Omental fat pad (tissue), 4 donors: ENCODE results near the gene SPRR1B. TPM values are rescaled to one million over a fixed set of nuclear protein-coding genes. Genes with fewer than 3 reads are reported as not detected.

ENCODE experiments used
- ATAC-seq: fragments of 150-250 bp; one replicate; pipeline ENCODE4 v1.9.1; 2016; ENCODE audit warnings: mild to moderate bottlenecking, moderate library complexity; ENCODE audit not compliant: low FRiP score
- DNase-seq: peaks from one replicate; pipeline ENCODE4 v3.0.0-alpha.2; 2019; ENCODE audit warnings: low spot score
- total RNA-seq, 4 donors: library from RNA; depleted of rRNA; stranded (reverse); fragments of >200 nt; gene quantifications; one replicate each; pipeline ENCODE4 v1.1.0, GENCODE V29; 2016
- TF ChIP-seq, protein P1 (sequence below), 3 donors: fragments of 450-650 bp; IDR thresholded peaks; one replicate each; pipeline ENCODE4 v1.5.1; 2016 to 2017; ENCODE audit warnings: antibody characterized with exemption in 3 of 3, mild to moderate bottlenecking in 3 of 3, moderate library complexity in 2 of 3

Gene SPRR1B
- not detected for total RNA-seq

GRCh38 chr1:153030895-153031294, at the start of gene SPRR1B:
Gene SPRR1B (plus strand): TSS chr1:153031203. CDS start chr1:153032346, 1,143 bp downstream.
- ATAC-seq (no peak), DNase-seq (no peak)
- TF ChIP-seq, protein P1, sequence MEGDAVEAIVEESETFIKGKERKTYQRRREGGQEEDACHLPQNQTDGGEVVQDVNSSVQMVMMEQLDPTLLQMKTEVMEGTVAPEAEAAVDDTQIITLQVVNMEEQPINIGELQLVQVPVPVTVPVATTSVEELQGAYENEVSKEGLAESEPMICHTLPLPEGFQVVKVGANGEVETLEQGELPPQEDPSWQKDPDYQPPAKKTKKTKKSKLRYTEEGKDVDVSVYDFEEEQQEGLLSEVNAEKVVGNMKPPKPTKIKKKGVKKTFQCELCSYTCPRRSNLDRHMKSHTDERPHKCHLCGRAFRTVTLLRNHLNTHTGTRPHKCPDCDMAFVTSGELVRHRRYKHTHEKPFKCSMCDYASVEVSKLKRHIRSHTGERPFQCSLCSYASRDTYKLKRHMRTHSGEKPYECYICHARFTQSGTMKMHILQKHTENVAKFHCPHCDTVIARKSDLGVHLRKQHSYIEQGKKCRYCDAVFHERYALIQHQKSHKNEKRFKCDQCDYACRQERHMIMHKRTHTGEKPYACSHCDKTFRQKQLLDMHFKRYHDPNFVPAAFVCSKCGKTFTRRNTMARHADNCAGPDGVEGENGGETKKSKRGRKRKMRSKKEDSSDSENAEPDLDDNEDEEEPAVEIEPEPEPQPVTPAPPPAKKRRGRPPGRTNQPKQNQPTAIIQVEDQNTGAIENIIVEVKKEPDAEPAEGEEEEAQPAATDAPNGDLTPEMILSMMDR (IDR thresholded peaks at IDR 0.05): no peak

DNA sequence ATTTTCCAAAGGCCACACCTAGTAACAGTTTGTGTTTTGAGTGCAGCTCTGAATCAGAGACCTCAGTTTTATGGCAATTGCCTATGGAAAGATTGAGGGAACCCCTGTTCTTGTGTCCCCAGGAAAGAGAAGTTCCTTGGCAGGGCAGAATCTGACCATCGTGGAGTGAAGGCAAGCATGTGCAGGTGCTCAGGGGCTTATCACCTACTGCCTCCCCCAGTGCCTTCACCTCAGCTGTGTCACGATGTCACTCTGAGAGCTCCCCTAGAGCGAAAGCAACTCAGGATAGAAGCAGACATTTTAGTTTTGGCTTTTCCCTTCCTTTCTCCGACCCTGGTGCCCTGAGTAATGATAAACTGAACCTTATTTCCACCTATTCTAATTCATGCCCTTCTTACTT, 48.9 kb upstream of the SPRR1B start:
- DNase-seq (no peak), ATAC-seq (no peak)
- TF ChIP-seq, protein P1 (IDR thresholded peaks at IDR 0.05): no peak

DNA sequence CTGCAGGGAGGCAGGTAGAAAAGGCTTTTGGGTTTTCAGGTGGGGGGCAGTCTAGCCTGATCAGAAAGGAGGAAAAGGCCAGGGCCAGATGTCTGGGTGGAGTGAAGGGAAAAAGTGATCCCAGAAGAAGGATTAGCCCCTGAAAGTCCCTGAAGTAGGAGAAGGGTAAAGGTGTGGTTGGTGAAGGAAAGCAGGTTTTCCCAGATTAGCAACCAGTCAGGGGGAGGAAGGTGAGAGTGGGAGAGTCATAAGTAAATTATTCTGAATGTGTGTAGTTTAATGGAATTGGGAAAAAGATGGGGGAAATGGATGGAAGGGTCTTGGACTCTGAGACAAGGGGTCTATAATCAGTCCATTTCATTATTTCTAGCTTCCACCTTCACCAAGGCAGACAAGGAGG, 47.8 kb upstream of the SPRR1B start:
- DNase-seq: no peak
- TF ChIP-seq, protein P1 (IDR thresholded peaks at IDR 0.05): no peak

DNA sequence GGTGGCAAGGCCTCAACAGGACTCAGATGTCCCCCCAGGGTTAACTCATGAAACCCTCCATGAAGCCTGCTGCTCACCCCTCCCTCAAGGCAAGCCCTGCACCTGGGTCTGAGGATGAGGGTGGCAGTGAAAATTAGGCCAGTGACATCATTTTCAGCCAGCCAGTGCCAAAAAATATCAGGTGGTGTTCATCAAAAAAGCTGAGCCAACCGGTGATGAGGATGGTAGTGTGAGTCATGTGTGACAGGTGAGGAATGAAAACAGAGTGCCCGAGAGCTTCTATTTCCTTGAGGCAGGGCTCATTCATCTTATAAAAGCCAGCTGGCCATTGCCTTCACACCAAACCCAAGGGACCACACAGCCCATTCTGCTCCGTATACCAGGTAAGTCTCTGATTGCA, 47.3 kb upstream of the SPRR1B start, which contains the start of gene SPRR1A:
TSS of gene SPRR1A (plus strand) at position 339 of the 400 bp plus-strand sequence. CDS start 1,150 bp downstream, outside the sequence.
- no peak for DNase-seq
- ATAC-seq: no peak
- TF ChIP-seq, protein P1 (IDR thresholded peaks at IDR 0.05): no peak

More for the DNA sequence above, 47.8 kb upstream of the SPRR1B start:
- no peak for ATAC-seq

- TF ChIP-seq, protein P1 (IDR thresholded peaks at IDR 0.05): no peak
- ATAC-seq: no peak
Observed at GRCh38 chr1:152986578-152986977, 44.4 kb upstream of the SPRR1B start.

DNA sequence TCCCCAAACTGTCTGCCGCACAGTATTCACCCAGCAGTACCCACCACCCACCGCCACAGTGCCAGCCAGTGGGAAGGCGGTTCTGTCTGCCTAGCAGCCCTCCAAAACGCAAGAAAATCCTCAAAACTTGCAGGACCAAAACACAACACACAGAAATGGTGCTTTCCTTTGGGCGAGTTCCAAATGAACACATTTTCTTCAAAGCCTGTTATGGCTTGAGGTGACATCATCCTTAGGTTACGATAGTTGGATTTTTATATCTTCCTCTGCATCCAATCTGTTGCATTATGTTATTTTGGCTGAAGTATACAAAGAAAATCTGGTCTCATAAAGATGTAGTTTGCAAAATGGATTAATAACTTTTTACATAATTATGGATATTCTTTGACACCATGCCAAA, 37.8 kb upstream of the SPRR1B start:
- DNase-seq: no peak
- ATAC-seq: no peak
- TF ChIP-seq, protein P1 (IDR thresholded peaks at IDR 0.05): no peak

More at GRCh38 chr1:152986578-152986977, 44.4 kb upstream of the SPRR1B start:
- no peak for DNase-seq

DNA sequence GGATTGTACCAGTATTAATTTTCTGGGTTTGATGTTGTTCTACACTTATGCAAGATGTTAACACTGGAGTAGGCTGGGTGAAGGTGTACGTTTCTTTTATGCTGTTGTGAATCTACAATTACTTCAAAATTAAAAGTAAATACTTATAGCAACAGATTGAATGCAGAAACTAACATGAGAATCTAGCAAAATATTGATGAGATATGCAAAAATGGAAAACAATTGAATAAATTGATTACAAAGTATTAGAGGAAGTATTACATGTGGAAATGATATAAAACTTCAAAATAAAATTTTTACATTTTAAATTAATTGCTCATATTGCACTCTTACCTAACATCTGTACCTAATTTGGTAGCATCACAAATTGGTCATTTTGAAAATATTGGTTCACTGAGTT, 35.2 kb upstream of the SPRR1B start:
- ATAC-seq (no peak), DNase-seq (no peak)
- TF ChIP-seq, protein P1 (IDR thresholded peaks at IDR 0.05): no peak
